K562 (cell line): ENCODE results near the gene FILIP1L. TPM values are rescaled to one million over a fixed set of nuclear protein-coding genes. Genes with fewer than 3 reads are reported as not detected.

Source experiments
- ATAC-seq: fragments of 200-7000 bp; cut with Tn5 transposase; 3 replicates; pipeline ENCODE4 v1.9.1; 2020; ENCODE audit warnings: moderate library complexity
- BruUV-seq: library from RNA; stranded (reverse); fragments of 400-500 nt; replicated peaks from 2 replicates; lab custom pipeline; 2021; lab: Mats Ljungman, UMichigan
- CTCF ChIA-PET: fragments of 300-600 bp; formaldehyde crosslinking; extraction: SDS; loops from one replicate; lab custom pipeline; 2021; ENCODE audit warnings: low intra/inter-chr PET ratio; lab: Yijun Ruan, JAX
- POLR2A ChIA-PET: fragments of 300-600, 350-650 bp; sonication (Branson Sonifier 250); formaldehyde crosslinking; extraction: SDS; loops from one replicate; lab custom pipeline; 2021; ENCODE audit warnings: antibody characterized with exemption, inconsistent platforms; lab: Yijun Ruan, JAX
- DNase-seq, 4 experiments: peaks; one replicate each; pipeline versions ENCODE4 v3.0.0 to v3.0.0-alpha.2; 2011 to 2018; ENCODE audit warnings: low spot score in 3 of 4, mixed read lengths in 3 of 4; ENCODE audit errors: extremely low read depth in 1 of 4
- FAIRE-seq: peaks from 2 replicates; lab custom pipeline; 2011; peaks lifted over from hg19 to GRCh38; lab: Jason Lieb, UNC
- H2AFZ ChIP-seq: 2 replicates; pipeline ENCODE4 v1.6.0; 2011; ENCODE audit warnings: low read depth, low read length, control low read depth, inconsistent platforms
- H3K27ac ChIP-seq: fragments of 200-600 bp; 3 replicates; pipeline ENCODE4 v1.8.0; 2011; ENCODE audit warnings: low read depth, mild to moderate bottlenecking, control low read depth, inconsistent platforms, low read length, moderate library complexity, mixed read lengths; ENCODE audit errors: extremely low read depth
- H3K27me3 ChIP-seq, 2 experiments: fragments of 300-600 bp in 1 of 2; 2 replicates in 1 of 2; 3 replicates in 1 of 2; pipeline versions ENCODE4 v1.6.0 to v1.8.0; 2011; ENCODE audit warnings: inconsistent platforms in 2 of 2, low read length in 2 of 2, mild to moderate bottlenecking in 1 of 2, mixed read lengths in 1 of 2, moderate library complexity in 1 of 2; ENCODE audit not compliant: control insufficient read depth in 2 of 2, insufficient read depth in 2 of 2
- H3K36me3 ChIP-seq: fragments of 300-600 bp; 3 replicates; pipeline ENCODE4 v1.8.0; 2011; ENCODE audit warnings: mild to moderate bottlenecking, low read length, inconsistent platforms; ENCODE audit not compliant: control insufficient read depth, insufficient read depth
- H3K4me1 ChIP-seq, 2 experiments: fragments of 200-600 bp in 1 of 2; replicated peaks in 1 of 2; 2 replicates in 1 of 2; 3 replicates in 1 of 2; pipeline versions ENCODE4 v1.5.1 to v1.8.0; 2011; ENCODE audit warnings: inconsistent platforms in 2 of 2, low read length in 2 of 2, mild to moderate bottlenecking in 1 of 2, mixed read lengths in 1 of 2, moderate library complexity in 1 of 2; ENCODE audit not compliant: control insufficient read depth in 2 of 2, insufficient read depth in 2 of 2
- H3K4me2 ChIP-seq: 2 replicates; pipeline ENCODE4 v1.6.1; 2011; ENCODE audit warnings: low read length, control low read depth, inconsistent platforms, mixed read lengths; ENCODE audit not compliant: insufficient read depth
- H3K4me3 ChIP-seq: fragments of 200-600 bp; sonication (generic), shearing (Covaris generic); 2 replicates; pipeline ENCODE4 v1.5.1; 2016; ENCODE audit warnings: control low read depth, inconsistent platforms
- H3K79me2 ChIP-seq: fragments of 200-600 bp; 3 replicates; pipeline ENCODE4 v1.8.0; 2011; ENCODE audit warnings: low read length, inconsistent platforms; ENCODE audit not compliant: control insufficient read depth, insufficient read depth
- H3K9ac ChIP-seq, 2 experiments: 2 replicates each; pipeline versions ENCODE4 v1.6.0 to v1.6.1; 2011; ENCODE audit warnings: low read depth in 2 of 2, low read length in 2 of 2, control low read depth in 1 of 2, inconsistent platforms in 1 of 2, mild to moderate bottlenecking in 1 of 2, mixed read lengths in 1 of 2; ENCODE audit not compliant: insufficient read depth in 1 of 2
- H3K9me1 ChIP-seq: one replicate; pipeline ENCODE4 v1.6.0; 2011; ENCODE audit warnings: inconsistent platforms, mild to moderate bottlenecking, low read length, moderate library complexity; ENCODE audit not compliant: control insufficient read depth, insufficient read depth
- H3K9me3 ChIP-seq: replicated peaks from 2 replicates; pipeline ENCODE4 v1.5.1; 2011; ENCODE audit warnings: low read depth, low read length, inconsistent platforms; ENCODE audit not compliant: control insufficient read depth, insufficient read depth
- H4K20me1 ChIP-seq: replicated peaks from 2 replicates; pipeline ENCODE4 v1.6.1; 2011; ENCODE audit warnings: low read length, inconsistent platforms, mixed read lengths; ENCODE audit not compliant: control insufficient read depth, insufficient read depth
- CREM ChIP-seq: IDR thresholded peaks from 2 replicates; pipeline ENCODE4 v1.6.1; 2014; ENCODE audit warnings: antibody characterized with exemption, low read depth
- GATA2 ChIP-seq: sonication (generic); formaldehyde crosslinking; IDR thresholded peaks from 2 replicates; pipeline ENCODE4 v1.4.0; 2020; ENCODE audit warnings: mild to moderate bottlenecking, missing genetic modification reagents
- MXI1 ChIP-seq: IDR thresholded peaks from 2 replicates; pipeline ENCODE4 v1.6.1; 2011; ENCODE audit warnings: low read depth, mild to moderate bottlenecking, improper control_type of control experiment, low read length
- PHF8 ChIP-seq: fragments of 200-600 bp; sonication (generic); IDR thresholded peaks from 2 replicates; pipeline ENCODE4 v1.6.1; 2012; ENCODE audit warnings: mixed run types, mild to moderate bottlenecking, inconsistent platforms, low read length, moderate library complexity, borderline replicate concordance
- SAP30 ChIP-seq: fragments of 200-600 bp; sonication (generic); IDR thresholded peaks from 2 replicates; pipeline ENCODE4 v1.6.1; 2012; ENCODE audit warnings: borderline replicate concordance, low read depth, mild to moderate bottlenecking, moderate library complexity, low read length, control low read depth, inconsistent platforms; ENCODE audit not compliant: insufficient read depth, poor library complexity, severe bottlenecking
- SMARCE1 ChIP-seq: fragments of 450-650 bp; IDR thresholded peaks from 2 replicates; pipeline ENCODE4 v1.7.1; 2016; ENCODE audit warnings: mild to moderate bottlenecking
- XRCC3 ChIP-seq: fragments of 450-650 bp; IDR thresholded peaks from 2 replicates; pipeline ENCODE4 v1.6.1; 2017; ENCODE audit warnings: mild to moderate bottlenecking, moderate library complexity
- YY1 ChIP-seq, 3 experiments: IDR thresholded peaks; 2 replicates each; pipeline ENCODE4 v1.6.1; 2011; ENCODE audit warnings: low read length in 2 of 3, mild to moderate bottlenecking in 2 of 3, moderate library complexity in 2 of 3, borderline replicate concordance in 1 of 3, control low read depth in 1 of 3, low read depth in 1 of 3; ENCODE audit not compliant: insufficient read depth in 3 of 3, insufficient replicate concordance in 2 of 3, control insufficient read depth in 1 of 3, insufficient read length in 1 of 3; ENCODE audit errors: extremely low read depth in 1 of 3
- ZBTB17 ChIP-seq: fragments of 450-650 bp; formaldehyde crosslinking; IDR thresholded peaks from 2 replicates; pipeline ENCODE4 v1.4.0; 2020; ENCODE audit warnings: mild to moderate bottlenecking
- ZNF175 ChIP-seq: fragments of 200-800 bp; sonication (Bioruptor generic); IDR thresholded peaks from 2 replicates; pipeline ENCODE4 v1.6.1; 2016; ENCODE audit warnings: low read depth, mild to moderate bottlenecking, missing genetic modification characterization, missing compliant biosample characterization
- ZNF24 ChIP-seq: fragments of 450-650 bp; IDR thresholded peaks from 2 replicates; pipeline ENCODE4 v1.6.1; 2016
- ZNF354B ChIP-seq: fragments of 250-450 bp; sonication (Bioruptor Pico); IDR thresholded peaks from 2 replicates; pipeline ENCODE4 v1.4.0; 2020
- ZNF75A ChIP-seq: fragments of 450-650 bp; formaldehyde crosslinking; IDR thresholded peaks from 2 replicates; pipeline ENCODE4 v1.4.0; 2020; ENCODE audit warnings: mild to moderate bottlenecking
- WGBS: fragments of 100-300 bp; shearing (Covaris generic); methylation state at CpG from one replicate; pipeline ENCODE4 v1.1.6; 2016; ENCODE audit warnings: low coverage, mixed read lengths; ENCODE audit not compliant: insufficient coverage; ENCODE audit errors: missing lambda C conversion rate; 5-methylcytosine and 5-hydroxymethylcytosine counted together
- in situ Hi-C: fragments of 300-500 bp; cut with MboI; formaldehyde crosslinking; loops from 4 replicates; pipeline ENCODE4 v1.15.0; 2018; ENCODE audit warnings: inconsistent platforms, mixed read lengths
- intact Hi-C: fragments of 100-400 bp; cut with micrococcal nuclease; formaldehyde crosslinking; loops from 2 replicates; pipeline ENCODE4 v1.14.2; 2022
- polyA plus RNA-seq, 8 experiments: library from polyadenylated mRNA; depleted of rRNA in 4 of 8; stranded (reverse) in 5 of 8; unstranded in 3 of 8; fragments of >200 nt; fragmentation: Nextera tagmentation in 2 of 8; fragmentation: Illumina TruSeq in 1 of 8; extraction: Ambion mirVana in 2 of 8; extraction: Trizol in 1 of 8; gene quantifications; 2 replicates each; pipeline versions ENCODE4 v1.2.1 to v1.2.3, GENCODE V29; 2011 to 2014; ENCODE audit warnings: inconsistent platforms in 1 of 8, missing spikeins in 1 of 8
- total RNA-seq, 7 experiments: library from RNA; depleted of rRNA in 6 of 7; stranded (reverse); fragments of >200 nt in 6 of 7; fragmentation: Illumina TruSeq in 2 of 7; extraction: Trizol in 2 of 7; gene quantifications; 2 replicates each; pipeline versions ENCODE4 v1.2.1 to v1.2.3, GENCODE V29; 2011 to 2021; ENCODE audit warnings: low replicate concordance in 1 of 7
- TF ChIP-seq, protein P1 (sequence below): fragments of 250-450 bp; sonication (Bioruptor Pico); IDR thresholded peaks from 2 replicates; pipeline ENCODE4 v1.5.1; 2021; ENCODE audit warnings: mild to moderate bottlenecking

The FILIP1L gene
- total and polyA plus RNA-seq, 9 of the 15 experiments (the other 6 are each of a cell fraction or from before 2014, with no cell fraction given): 0.50 to 2.1 (median 1.1) TPM

DNA sequence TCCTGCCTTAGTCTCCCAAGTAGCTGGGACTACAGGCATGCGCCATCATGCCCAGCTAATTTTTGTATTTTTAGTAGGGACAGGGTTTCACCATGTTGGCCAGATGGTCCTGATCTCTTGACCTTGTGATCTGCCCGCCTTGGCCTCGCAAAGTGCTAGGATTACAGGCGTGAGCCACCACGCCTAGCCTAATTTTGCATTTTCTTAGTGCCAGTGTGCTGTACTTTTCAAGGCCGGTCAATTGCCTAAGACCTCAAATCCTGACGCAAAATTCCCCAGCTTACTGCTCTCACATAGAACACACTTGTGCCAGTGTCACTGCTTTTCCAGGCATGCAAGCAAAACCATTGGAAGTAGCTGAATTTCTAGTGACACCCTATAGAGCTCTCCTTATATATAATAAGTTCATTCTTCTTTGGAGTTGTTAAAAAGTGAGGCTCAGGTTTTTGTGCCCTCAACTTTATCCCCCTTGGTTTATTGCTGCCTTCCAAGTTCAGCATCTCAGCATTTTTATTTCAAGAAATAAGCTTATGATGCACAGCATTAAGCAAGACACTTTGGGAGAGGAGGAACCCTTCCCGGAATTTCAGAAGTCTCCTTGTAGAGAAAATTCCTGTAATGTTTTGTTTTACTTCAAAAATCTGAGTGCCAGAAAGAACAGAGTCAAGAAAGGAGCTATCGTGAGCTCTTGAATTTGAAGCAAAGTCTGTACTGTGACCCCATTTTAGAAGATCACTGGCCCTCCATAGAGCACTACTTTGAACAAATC, 93.2 kb downstream of the FILIP1L start:
- Histone ChIP-seq H3K4me2 (no peak overlapping the region), H3K9me3 (no peaks in the 10 kb centered on the region), H3K79me2 (no peaks in the 10 kb centered on the region), H3K36me3 (no peaks in the 10 kb centered on the region), H3K4me3 (no peak overlapping the region), H3K27ac (no peak overlapping the region), H3K4me1 (no peaks in the 10 kb centered on the region), H3K9ac (no peak overlapping the region), H3K9me1 (no peaks in the 10 kb centered on the region), H2AFZ (no peak overlapping the region), H3K27me3 (no peaks in the 10 kb centered on the region), H4K20me1 (no peaks in the 10 kb centered on the region)
- FAIRE-seq (no peak), ATAC-seq (no peak), DNase-seq (no peak)
- ChIA-PET CTCF (no interaction called here), POLR2A (interaction anchor here (0.6 to 0.8 kb wide), 2 partner anchors 43 to 100 kb away, joined by 3 read pairs; no protein-coding TSS in a partner anchor)
- WGBS: 81% methylated on average over 8 of the region's 9 CpGs
- intact Hi-C loops (no loop called here), in situ Hi-C loops (no loop called here)
- BruUV-seq: no TSS peak
- TF ChIP-seq XRCC3: no peak

DNA sequence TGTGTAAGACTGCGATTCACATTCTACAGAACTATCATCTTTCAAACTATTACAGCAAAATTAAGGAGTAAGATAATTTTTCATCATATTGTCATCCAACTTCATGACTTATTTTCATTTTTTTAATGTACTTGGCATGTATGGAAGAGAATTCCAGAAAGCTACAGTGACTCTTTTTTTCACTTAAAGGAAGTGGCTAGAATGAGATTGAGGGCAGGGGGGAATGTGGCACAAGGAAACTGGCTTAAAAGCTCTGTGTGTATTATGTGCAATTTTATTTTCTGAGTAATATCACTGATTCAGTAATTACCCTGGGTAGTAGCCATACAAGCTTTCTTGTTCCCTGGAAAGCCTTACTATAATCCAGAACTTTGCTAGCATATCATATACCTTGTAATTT, 94.6 kb downstream of the FILIP1L start:
- H3K4me2 ChIP-seq: no peak overlapping the region
- no peak overlapping the region for H2AFZ ChIP-seq
- H3K9ac ChIP-seq: no peak overlapping the region
- H3K79me2 ChIP-seq: no peaks in the 10 kb centered on the region
- no peak overlapping the region for H3K27ac ChIP-seq
- BruUV-seq: no TSS peak
- no peaks in the 10 kb centered on the region for H4K20me1 ChIP-seq
- in situ Hi-C loops (no loop called here), intact Hi-C loops (no loop called here)
- H3K27me3 ChIP-seq: no peaks in the 10 kb centered on the region
- no peaks in the 10 kb centered on the region for H3K9me3 ChIP-seq
- ATAC-seq: no peak
- no peak for DNase-seq
- ChIA-PET POLR2A (no interaction called here), CTCF (no interaction called here)
- H3K4me3 ChIP-seq: no peak overlapping the region
- no peaks in the 10 kb centered on the region for H3K9me1 ChIP-seq
- H3K4me1 ChIP-seq: no peaks in the 10 kb centered on the region
- no peak for FAIRE-seq
- WGBS: 90% methylated on average over 1 of the region's 1 CpG
- H3K36me3 ChIP-seq: no peaks in the 10 kb centered on the region
- TF ChIP-seq ZNF175 (no peak), MXI1 (no peak), ZNF354B (no peak), CREM (no peak), SMARCE1 (no peak), ZBTB17 (CRISPR knock-in tag) (no peak), GATA2 (no peak), ZNF75A (no peak), PHF8 (no peak), ZNF24 (no peak), YY1 (IDR thresholded peaks at IDR 0.05; ENCODE audit: borderline replicate concordance in 1 of 3, control insufficient read depth in 1 of 3, extremely low read depth in 1 of 3, insufficient read depth in 3 of 3, insufficient read length in 1 of 3, insufficient replicate concordance in 2 of 3, low read depth in 1 of 3, low read length in 2 of 3) (no peak), SAP30 (no peak)
- TF ChIP-seq, protein P1, sequence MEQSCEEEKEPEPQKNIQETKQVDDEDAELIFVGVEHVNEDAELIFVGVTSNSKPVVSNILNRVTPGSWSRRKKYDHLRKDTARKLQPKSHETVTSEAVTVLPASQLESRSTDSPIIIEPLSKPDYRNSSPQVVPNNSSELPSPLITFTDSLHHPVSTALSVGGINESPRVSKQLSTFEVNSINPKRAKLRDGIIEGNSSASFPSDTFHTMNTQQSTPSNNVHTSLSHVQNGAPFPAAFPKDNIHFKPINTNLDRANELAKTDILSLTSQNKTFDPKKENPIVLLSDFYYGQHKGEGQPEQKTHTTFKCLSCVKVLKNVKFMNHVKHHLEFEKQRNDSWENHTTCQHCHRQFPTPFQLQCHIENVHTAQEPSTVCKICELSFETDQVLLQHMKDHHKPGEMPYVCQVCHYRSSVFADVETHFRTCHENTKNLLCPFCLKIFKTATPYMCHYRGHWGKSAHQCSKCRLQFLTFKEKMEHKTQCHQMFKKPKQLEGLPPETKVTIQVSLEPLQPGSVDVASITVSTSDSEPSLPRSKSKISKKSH (CRISPR knock-in tag): no peak
